SU-DHL-6 (cell line): ENCODE measurements around the gene NTSR1.

Experiments
- EZH2phosphoT487 ChIP-seq: fragments of 200-600 bp; sonication (generic), shearing (Covaris generic); conservative IDR thresholded peaks from 2 replicates; pipeline ENCODE4 v1.6.1; 2018; ENCODE audit warnings: mild to moderate bottlenecking, antibody characterized with exemption, low read length, moderate library complexity, mixed read lengths
- TF ChIP-seq, protein P1 (sequence below): fragments of 200-600 bp; sonication (generic); IDR thresholded peaks from one replicate; pipeline ENCODE4 v1.5.1; 2017; ENCODE audit warnings: antibody characterized with exemption, mild to moderate bottlenecking, low read length, moderate library complexity; ENCODE audit not compliant: insufficient read depth, poor library complexity, severe bottlenecking

DNA sequence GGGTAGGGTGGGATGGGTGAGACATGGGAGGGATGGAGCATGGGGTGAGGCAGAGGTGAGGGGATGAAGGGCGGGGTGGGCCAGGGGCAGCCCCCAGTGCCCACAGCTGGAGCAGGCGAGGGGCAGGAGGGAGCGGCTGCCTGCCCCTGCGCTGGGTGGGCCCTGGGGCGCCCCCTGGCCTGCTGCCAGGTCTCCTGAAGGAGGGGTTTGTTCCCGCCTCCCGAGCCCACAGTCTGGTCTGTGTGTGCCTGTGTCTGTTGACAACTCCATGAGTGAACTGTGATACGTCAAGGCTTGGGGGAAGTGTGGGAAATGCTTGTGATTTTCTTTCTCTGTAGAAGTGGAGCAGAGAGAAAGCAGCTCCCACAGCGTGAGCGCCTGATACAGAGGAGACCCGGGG lies 76.8 kb downstream of the NTSR1 start:
- TF ChIP-seq, protein P1, sequence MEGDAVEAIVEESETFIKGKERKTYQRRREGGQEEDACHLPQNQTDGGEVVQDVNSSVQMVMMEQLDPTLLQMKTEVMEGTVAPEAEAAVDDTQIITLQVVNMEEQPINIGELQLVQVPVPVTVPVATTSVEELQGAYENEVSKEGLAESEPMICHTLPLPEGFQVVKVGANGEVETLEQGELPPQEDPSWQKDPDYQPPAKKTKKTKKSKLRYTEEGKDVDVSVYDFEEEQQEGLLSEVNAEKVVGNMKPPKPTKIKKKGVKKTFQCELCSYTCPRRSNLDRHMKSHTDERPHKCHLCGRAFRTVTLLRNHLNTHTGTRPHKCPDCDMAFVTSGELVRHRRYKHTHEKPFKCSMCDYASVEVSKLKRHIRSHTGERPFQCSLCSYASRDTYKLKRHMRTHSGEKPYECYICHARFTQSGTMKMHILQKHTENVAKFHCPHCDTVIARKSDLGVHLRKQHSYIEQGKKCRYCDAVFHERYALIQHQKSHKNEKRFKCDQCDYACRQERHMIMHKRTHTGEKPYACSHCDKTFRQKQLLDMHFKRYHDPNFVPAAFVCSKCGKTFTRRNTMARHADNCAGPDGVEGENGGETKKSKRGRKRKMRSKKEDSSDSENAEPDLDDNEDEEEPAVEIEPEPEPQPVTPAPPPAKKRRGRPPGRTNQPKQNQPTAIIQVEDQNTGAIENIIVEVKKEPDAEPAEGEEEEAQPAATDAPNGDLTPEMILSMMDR: no peak
- no peak for TF ChIP-seq EZH2phosphoT487
